HG02588 (cell line): ENCODE measurements around the gene TMC8.
"Not testable (repeated sequence)": the region's sequence is repeated elsewhere in the genome, so short reads cannot be mapped to it uniquely, and the experiment has no call there.

ENCODE experiments used
- ATAC-seq: cut with Tn5 transposase; IDR thresholded peaks from one replicate; pipeline ENCODE4 v1.9.1; 2021; ENCODE audit warnings: mild to moderate bottlenecking, moderate library complexity; ENCODE audit not compliant: unreplicated experiment

TMC8 gene

GRCh38 chr17:78108726-78109488 lies 21.7 kb upstream of the TMC8 start:
- ATAC-seq, result no peak

- no peak for ATAC-seq
These were observed 21.1 kb upstream of the TMC8 start for GRCh38 chr17:78109489-78109761.

GRCh38 chr17:78110363-78111015 lies 20.1 kb upstream of the TMC8 start:
- no peak for ATAC-seq

- ATAC-seq, result no peak
These were observed 19.4 kb upstream of the TMC8 start for GRCh38 chr17:78111016-78111726.

- no peak for ATAC-seq
These were observed 18.6 kb upstream of the TMC8 start for GRCh38 chr17:78111727-78112517.

- ATAC-seq, result no peak
These were observed 17.8 kb upstream of the TMC8 start for GRCh38 chr17:78112518-78113471.

- ATAC-seq, result no peak
These were observed 16.5 kb upstream of the TMC8 start for GRCh38 chr17:78113804-78114785.

GRCh38 chr17:78114831-78115723 lies 15.5 kb upstream of the TMC8 start:
- ATAC-seq, result no peak

GRCh38 chr17:78115803-78116202 lies 14.8 kb upstream of the TMC8 start:
- ATAC-seq, result not testable (repeated sequence)

- no peak for ATAC-seq
These were observed 14.2 kb upstream of the TMC8 start for GRCh38 chr17:78116411-78116810.

GRCh38 chr17:78117027-78117981 lies 13.3 kb upstream of the TMC8 start:
- no peak for ATAC-seq

- no peak for ATAC-seq
These were observed 11.8 kb upstream of the TMC8 start for GRCh38 chr17:78118801-78119241.

- ATAC-seq, result no peak
These were observed 10.0 kb upstream of the TMC8 start for GRCh38 chr17:78120537-78120936.

GRCh38 chr17:78120971-78121800 lies 9.4 kb upstream of the TMC8 start:
- no peak for ATAC-seq

- ATAC-seq, result no peak
These were observed 8.8 kb upstream of the TMC8 start for GRCh38 chr17:78121801-78122215.
